ENCODE measurements around the gene SLC7A9. TPM values are rescaled to one million over a fixed set of nuclear protein-coding genes. Genes with fewer than 3 reads are reported as not detected.

Gene SLC7A9
- total and polyA plus RNA-seq, 10 of the 15 experiments (the other 5 are each of a cell fraction or from before 2014, with no cell fraction given): 0.13 to 0.17 TPM; not detected in 8

DNA sequence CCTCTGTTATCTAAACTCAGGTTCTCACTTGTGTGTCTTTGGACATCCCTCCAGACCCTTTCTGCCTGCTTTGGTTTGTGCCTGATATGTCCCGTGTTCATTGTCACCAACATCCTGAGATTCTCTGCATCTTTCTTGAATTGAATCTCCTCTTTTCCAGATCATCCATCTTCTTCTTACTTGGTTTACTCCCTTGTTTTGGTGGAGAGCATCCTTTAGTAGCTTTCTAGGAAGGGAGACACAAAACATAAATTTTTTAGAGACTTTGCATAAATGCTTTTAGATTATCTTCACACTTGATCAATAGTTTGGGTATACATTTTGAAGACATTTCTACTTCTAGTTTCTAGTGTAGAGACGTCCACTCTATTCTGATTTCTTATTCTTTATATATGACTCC, 88.3 kb downstream of the SLC7A9 start:
- 41% methylated on average over 2 of the region's 2 CpGs for WGBS (ENCODE audit: insufficient coverage, insufficient replicate concordance, low lambda C conversion rate, missing lambda C conversion rate)
- CTCF ChIA-PET: no interaction called here
- TF ChIP-seq BMI1 (IDR thresholded peaks at IDR 0.05; ENCODE audit: borderline replicate concordance) (no peak), FOS (IDR thresholded peaks at IDR 0.05; ENCODE audit: borderline replicate concordance, extremely low read depth, insufficient read length) (no peak), KLF5 (IDR thresholded peaks at IDR 0.05; ENCODE audit: partially characterized antibody) (no peak), PAX8 (IDR thresholded peaks at IDR 0.05) (no peak), MYC (IDR thresholded peaks at IDR 0.05; ENCODE audit: insufficient read depth, insufficient read length, insufficient replicate concordance, low read length, severe bottlenecking) (no peak), SUZ12 (IDR thresholded peaks at IDR 0.05; ENCODE audit: unreplicated experiment) (no peak)
- no peaks in the 10 kb centered on the region for H3K27me3 ChIP-seq (replicated peaks in 1 of 2; ENCODE audit: control insufficient read depth in 2 of 2, insufficient read depth in 2 of 2, low read length in 1 of 2)
- H3K27ac ChIP-seq (ENCODE audit: control insufficient read depth, insufficient read depth): no peak overlapping the region
- SMC1A ChIA-PET (ENCODE audit: uncharacterized antibody, unreplicated experiment): no interaction called here
- no peak overlapping the region for H3K4me3 ChIP-seq
- intact Hi-C loops (cut with micrococcal nuclease; ENCODE audit: unreplicated experiment) (no loop called here), in situ Hi-C loops (cut with MboI) (no loop called here)
- no peaks in the 10 kb centered on the region for H3K9me3 ChIP-seq (replicated peaks; ENCODE audit: control insufficient read depth, insufficient read depth, low read length)
- H3K79me2 ChIP-seq (ENCODE audit: control insufficient read depth, insufficient read depth, low read length): no peaks in the 10 kb centered on the region
- ATAC-seq: no peak
- H3K4me1 ChIP-seq (ENCODE audit: control insufficient read depth, insufficient read depth, low read length): no peaks in the 10 kb centered on the region; the same call in 1 of the 2 replicates
- H4K20me1 ChIP-seq (ENCODE audit: control insufficient read depth, insufficient read depth): no peaks in the 10 kb centered on the region
- H3K4me2 ChIP-seq (ENCODE audit: control insufficient read depth, insufficient read depth): no peak overlapping the region
- no peak for FAIRE-seq
- DNase-seq (ENCODE audit: low read depth, low spot score): no peak
- H3K36me3 ChIP-seq (ENCODE audit: control insufficient read depth in 2 of 2, insufficient read depth in 2 of 2, low read length in 1 of 2): no peaks in the 10 kb centered on the region
- RAD21 ChIA-PET (ENCODE audit: unreplicated experiment): no interaction called here
- BruUV-seq (replicated peaks): no TSS peak
- no peak overlapping the region for H2AFZ ChIP-seq (ENCODE audit: control insufficient read depth, low read depth, low read length)
- no peak overlapping the region for H3K9ac ChIP-seq (ENCODE audit: control insufficient read depth, insufficient read depth, low read length)
- POLR2A ChIA-PET: no interaction called here

Small RNA genes within 50 kb of the gene (small RNA-seq; reads per million reads assigned to genes)
- gene RN7SKP22: not detected

Other genes starting within 250 kb of the SLC7A9 start
Only the 7 nearest of the 8 such genes appear.
- gene ANKRD27, start 194.6 kb downstream of the SLC7A9 start, total RNA-seq (2014; rRNA removed): 28.8 and 33.3 TPM in 2 replicates
- gene ANKRD27, start 194.6 kb downstream of the SLC7A9 start, total RNA-seq (2014; rRNA removed; fragmentation: Illumina TruSeq; extraction: Trizol): 23.9 and 24.2 TPM in 2 replicates
- gene ANKRD27, start 194.6 kb downstream of the SLC7A9 start, total RNA-seq (2021): 41.2 and 42.2 TPM in 2 replicates
- 49.9 and 52.5 TPM in 2 replicates for gene ANKRD27, start 194.6 kb downstream of the SLC7A9 start, polyA plus RNA-seq (2011; rRNA removed)
- 26.2 and 28.1 TPM in 2 replicates for gene ANKRD27, start 194.6 kb downstream of the SLC7A9 start, polyA plus RNA-seq (2014; fragmentation: Illumina TruSeq; extraction: Trizol)
- gene ANKRD27, start 194.6 kb downstream of the SLC7A9 start, polyA plus RNA-seq (2014; fragmentation: Nextera tagmentation; extraction: Ambion mirVana): 1 to 10 TPM; 2.8 to 4.5 TPM
- gene ANKRD27, start 194.6 kb downstream of the SLC7A9 start, polyA plus RNA-seq (2014; rRNA removed): 25.0 and 27.9 TPM in 2 replicates
- 10 to 100 TPM; 30.0 to 31.2 TPM for gene ANKRD27, start 194.6 kb downstream of the SLC7A9 start, polyA plus RNA-seq (2016; fragmentation: Nextera tagmentation; extraction: Ambion mirVana)
- 0.05 and 0.06 TPM in 2 replicates for gene RGS9BP, start 193.9 kb downstream of the SLC7A9 start, total RNA-seq (2014; rRNA removed)
- gene RGS9BP, start 193.9 kb downstream of the SLC7A9 start, total RNA-seq (2014; rRNA removed; fragmentation: Illumina TruSeq; extraction: Trizol): 0.04 TPM in 1 of 2 replicates, not detected in the other
- 0.10 TPM in 1 of 2 replicates, not detected in the other for gene RGS9BP, start 193.9 kb downstream of the SLC7A9 start, total RNA-seq (2021)
- 0.01 and 0.04 TPM in 2 replicates for gene RGS9BP, start 193.9 kb downstream of the SLC7A9 start, polyA plus RNA-seq (2011; rRNA removed)
- gene RGS9BP, start 193.9 kb downstream of the SLC7A9 start, polyA plus RNA-seq (2014; fragmentation: Illumina TruSeq; extraction: Trizol): not detected in 2 replicates
- gene RGS9BP, start 193.9 kb downstream of the SLC7A9 start, polyA plus RNA-seq (2014; fragmentation: Nextera tagmentation; extraction: Ambion mirVana): not detected
- not detected in 2 replicates for gene RGS9BP, start 193.9 kb downstream of the SLC7A9 start, polyA plus RNA-seq (2014; rRNA removed)
- gene RGS9BP, start 193.9 kb downstream of the SLC7A9 start, polyA plus RNA-seq (2016; fragmentation: Nextera tagmentation; extraction: Ambion mirVana): not detected
- gene NUDT19, start 177.9 kb downstream of the SLC7A9 start, total RNA-seq (2014; rRNA removed): 19.9 and 20.3 TPM in 2 replicates
- 7.9 and 8.5 TPM in 2 replicates for gene NUDT19, start 177.9 kb downstream of the SLC7A9 start, total RNA-seq (2014; rRNA removed; fragmentation: Illumina TruSeq; extraction: Trizol)
- 16.4 and 18.2 TPM in 2 replicates for gene NUDT19, start 177.9 kb downstream of the SLC7A9 start, total RNA-seq (2021)
- 12.2 and 13.0 TPM in 2 replicates for gene NUDT19, start 177.9 kb downstream of the SLC7A9 start, polyA plus RNA-seq (2011; rRNA removed)
- 9.3 and 10.5 TPM in 2 replicates for gene NUDT19, start 177.9 kb downstream of the SLC7A9 start, polyA plus RNA-seq (2014; fragmentation: Illumina TruSeq; extraction: Trizol)
- 10 to 100 TPM; 16.8 to 31.0 TPM for gene NUDT19, start 177.9 kb downstream of the SLC7A9 start, polyA plus RNA-seq (2014; fragmentation: Nextera tagmentation; extraction: Ambion mirVana)
- gene NUDT19, start 177.9 kb downstream of the SLC7A9 start, polyA plus RNA-seq (2014; rRNA removed): 9.9 and 10.2 TPM in 2 replicates
- gene NUDT19, start 177.9 kb downstream of the SLC7A9 start, polyA plus RNA-seq (2016; fragmentation: Nextera tagmentation; extraction: Ambion mirVana): 10 to 100 TPM; 17.3 to 18.8 TPM
- 0.11 TPM in 1 of 2 replicates, not detected in the other for gene TDRD12, start 150.0 kb downstream of the SLC7A9 start, total RNA-seq (2014; rRNA removed)
- not detected in 2 replicates for gene TDRD12, start 150.0 kb downstream of the SLC7A9 start, total RNA-seq (2014; rRNA removed; fragmentation: Illumina TruSeq; extraction: Trizol)
- gene TDRD12, start 150.0 kb downstream of the SLC7A9 start, total RNA-seq (2021): not detected in 2 replicates
- 0.15 and 0.17 TPM in 2 replicates for gene TDRD12, start 150.0 kb downstream of the SLC7A9 start, polyA plus RNA-seq (2011; rRNA removed)
- not detected in 2 replicates for gene TDRD12, start 150.0 kb downstream of the SLC7A9 start, polyA plus RNA-seq (2014; fragmentation: Illumina TruSeq; extraction: Trizol)
- not detected for gene TDRD12, start 150.0 kb downstream of the SLC7A9 start, polyA plus RNA-seq (2014; fragmentation: Nextera tagmentation; extraction: Ambion mirVana)
- 0.13 TPM in 1 of 2 replicates, not detected in the other for gene TDRD12, start 150.0 kb downstream of the SLC7A9 start, polyA plus RNA-seq (2014; rRNA removed)
- under 1 TPM in 1 of 2 experiments, not detected in 1; 0.08 TPM for gene TDRD12, start 150.0 kb downstream of the SLC7A9 start, polyA plus RNA-seq (2016; fragmentation: Nextera tagmentation; extraction: Ambion mirVana)
- 6.0 and 6.3 TPM in 2 replicates for gene CEP89, start 102.2 kb upstream of the SLC7A9 start, total RNA-seq (2014; rRNA removed)
- gene CEP89, start 102.2 kb upstream of the SLC7A9 start, total RNA-seq (2014; rRNA removed; fragmentation: Illumina TruSeq; extraction: Trizol): 7.3 and 7.6 TPM in 2 replicates
- gene CEP89, start 102.2 kb upstream of the SLC7A9 start, total RNA-seq (2021): 11.9 and 15.2 TPM in 2 replicates
- 6.2 and 8.3 TPM in 2 replicates for gene CEP89, start 102.2 kb upstream of the SLC7A9 start, polyA plus RNA-seq (2011; rRNA removed)
- 9.5 and 12.5 TPM in 2 replicates for gene CEP89, start 102.2 kb upstream of the SLC7A9 start, polyA plus RNA-seq (2014; fragmentation: Illumina TruSeq; extraction: Trizol)
- 1 to 10 TPM; 7.9 to 8.7 TPM for gene CEP89, start 102.2 kb upstream of the SLC7A9 start, polyA plus RNA-seq (2014; fragmentation: Nextera tagmentation; extraction: Ambion mirVana)
- 9.2 and 11.8 TPM in 2 replicates for gene CEP89, start 102.2 kb upstream of the SLC7A9 start, polyA plus RNA-seq (2014; rRNA removed)
- gene CEP89, start 102.2 kb upstream of the SLC7A9 start, polyA plus RNA-seq (2016; fragmentation: Nextera tagmentation; extraction: Ambion mirVana): 10 to 100 TPM; 16.8 to 19.3 TPM
- 5.9 and 9.2 TPM in 2 replicates for gene FAAP24, start 102.5 kb upstream of the SLC7A9 start, total RNA-seq (2014; rRNA removed)
- gene FAAP24, start 102.5 kb upstream of the SLC7A9 start, total RNA-seq (2014; rRNA removed; fragmentation: Illumina TruSeq; extraction: Trizol): 6.4 and 6.6 TPM in 2 replicates
- 6.4 and 7.5 TPM in 2 replicates for gene FAAP24, start 102.5 kb upstream of the SLC7A9 start, total RNA-seq (2021)
- gene FAAP24, start 102.5 kb upstream of the SLC7A9 start, polyA plus RNA-seq (2011; rRNA removed): 8.5 and 10.6 TPM in 2 replicates
- gene FAAP24, start 102.5 kb upstream of the SLC7A9 start, polyA plus RNA-seq (2014; fragmentation: Illumina TruSeq; extraction: Trizol): 7.5 and 9.6 TPM in 2 replicates
- gene FAAP24, start 102.5 kb upstream of the SLC7A9 start, polyA plus RNA-seq (2014; fragmentation: Nextera tagmentation; extraction: Ambion mirVana): 10 to 100 TPM; 15.8 to 17.4 TPM
- gene FAAP24, start 102.5 kb upstream of the SLC7A9 start, polyA plus RNA-seq (2014; rRNA removed): 7.4 and 8.8 TPM in 2 replicates
- gene FAAP24, start 102.5 kb upstream of the SLC7A9 start, polyA plus RNA-seq (2016; fragmentation: Nextera tagmentation; extraction: Ambion mirVana): 10 to 100 TPM; 10.1 to 13.2 TPM
- gene RHPN2, start 195.1 kb upstream of the SLC7A9 start, total RNA-seq (2014; rRNA removed): 3.6 and 4.6 TPM in 2 replicates
- 3.8 and 4.3 TPM in 2 replicates for gene RHPN2, start 195.1 kb upstream of the SLC7A9 start, total RNA-seq (2014; rRNA removed; fragmentation: Illumina TruSeq; extraction: Trizol)
- 3.6 and 4.5 TPM in 2 replicates for gene RHPN2, start 195.1 kb upstream of the SLC7A9 start, total RNA-seq (2021)
- 5.4 and 6.3 TPM in 2 replicates for gene RHPN2, start 195.1 kb upstream of the SLC7A9 start, polyA plus RNA-seq (2011; rRNA removed)
- gene RHPN2, start 195.1 kb upstream of the SLC7A9 start, polyA plus RNA-seq (2014; fragmentation: Illumina TruSeq; extraction: Trizol): 7.4 and 10.8 TPM in 2 replicates
- 1 to 10 TPM in 1 of 2 experiments, under 1 TPM in 1; 0.71 to 1.8 TPM for gene RHPN2, start 195.1 kb upstream of the SLC7A9 start, polyA plus RNA-seq (2014; fragmentation: Nextera tagmentation; extraction: Ambion mirVana)
- gene RHPN2, start 195.1 kb upstream of the SLC7A9 start, polyA plus RNA-seq (2014; rRNA removed): 3.5 TPM in 2 replicates
- 1 to 10 TPM; 3.1 to 3.3 TPM for gene RHPN2, start 195.1 kb upstream of the SLC7A9 start, polyA plus RNA-seq (2016; fragmentation: Nextera tagmentation; extraction: Ambion mirVana)